HepG2 (cell line): Measurements from ENCODE around the gene LYPD1. TPM values are rescaled to one million over a fixed set of nuclear protein-coding genes. Genes with fewer than 3 reads are reported as not detected.
A peak's percentile ranks its signal among the peaks of the same experiment; 100 is the strongest.

Experiments used
- ELF3 ChIP-seq: IDR thresholded peaks from 2 replicates; pipeline ENCODE4 v1.6.1; 2016; ENCODE audit warnings: missing genetic modification reagents, missing compliant biosample characterization
- KDM3A ChIP-seq: IDR thresholded peaks from 2 replicates; pipeline ENCODE4 v1.6.1; 2018; ENCODE audit warnings: low read depth, missing compliant biosample characterization
- MEIS2 ChIP-seq: sonication (generic); formaldehyde crosslinking; IDR thresholded peaks from 2 replicates; pipeline ENCODE4 v1.9.0; 2021; ENCODE audit warnings: mild to moderate bottlenecking, missing genetic modification reagents
- RARA ChIP-seq: IDR thresholded peaks from 2 replicates; pipeline ENCODE4 v1.6.1; 2016; ENCODE audit warnings: missing genetic modification reagents, missing compliant biosample characterization
- RBAK ChIP-seq: sonication (generic); formaldehyde crosslinking; IDR thresholded peaks from 2 replicates; pipeline ENCODE4 v1.5.1; 2020; ENCODE audit warnings: mild to moderate bottlenecking, missing genetic modification reagents
- SALL1 ChIP-seq: sonication (generic); formaldehyde crosslinking; IDR thresholded peaks from 2 replicates; pipeline ENCODE4 v1.8.0; 2022; ENCODE audit warnings: mild to moderate bottlenecking, missing genetic modification reagents
- SOX6 ChIP-seq, 2 experiments: fragments of 450-650 bp in 1 of 2; sonication (generic) in 1 of 2; formaldehyde crosslinking in 1 of 2; IDR thresholded peaks; 2 replicates each; pipeline versions ENCODE4 v1.4.0 to v1.6.1; 2017 to 2020; ENCODE audit warnings: antibody characterized with exemption in 1 of 2, mild to moderate bottlenecking in 1 of 2, missing genetic modification reagents in 1 of 2
- ZNF235 ChIP-seq: sonication (generic); formaldehyde crosslinking; IDR thresholded peaks from 2 replicates; pipeline ENCODE4 v1.8.1; 2023; ENCODE audit warnings: mild to moderate bottlenecking, missing genetic modification reagents, borderline replicate concordance
- ZNF331 ChIP-seq: sonication (generic); formaldehyde crosslinking; IDR thresholded peaks from 2 replicates; pipeline ENCODE4 v1.4.0; 2020; ENCODE audit warnings: missing genetic modification reagents
- ZNF577 ChIP-seq: sonication (generic); formaldehyde crosslinking; IDR thresholded peaks from 2 replicates; pipeline ENCODE4 v1.4.0; 2020; ENCODE audit warnings: mild to moderate bottlenecking, low read depth, missing genetic modification reagents, borderline replicate concordance
- ZNF761 ChIP-seq: sonication (generic); formaldehyde crosslinking; conservative IDR thresholded peaks from 2 replicates; pipeline ENCODE4 v1.4.0; 2020; ENCODE audit warnings: mild to moderate bottlenecking, missing genetic modification reagents
- ZSCAN12 ChIP-seq: sonication (generic); formaldehyde crosslinking; IDR thresholded peaks from 2 replicates; pipeline ENCODE4 v1.9.0; 2021; ENCODE audit warnings: mild to moderate bottlenecking, missing genetic modification reagents
- polyA plus RNA-seq, 8 experiments: library from polyadenylated mRNA; depleted of rRNA in 3 of 8; stranded (reverse) in 7 of 8; unstranded in 1 of 8; fragments of >200 nt; fragmentation: Illumina TruSeq in 4 of 8; extraction: Trizol in 4 of 8; gene quantifications; 2 replicates each; pipeline versions ENCODE4 v1.2.1 to v1.2.3, GENCODE V29; 2011 to 2016; ENCODE audit warnings: low read depth in 4 of 8, missing spikeins in 1 of 8, mixed read lengths in 1 of 8; ENCODE audit not compliant: insufficient read depth in 1 of 8
- total RNA-seq, 5 experiments: library from RNA; depleted of rRNA; stranded (reverse); fragments of >200 nt; fragmentation: Illumina TruSeq; extraction: Trizol; gene quantifications; 2 replicates each; pipeline ENCODE4 v1.2.3, GENCODE V29; 2016; ENCODE audit warnings: low read depth in 1 of 5
- TF ChIP-seq, protein P1 (sequence below): sonication (generic); formaldehyde crosslinking; IDR thresholded peaks from 2 replicates; pipeline ENCODE4 v1.5.0; 2020; ENCODE audit warnings: mild to moderate bottlenecking, missing genetic modification reagents
- TF ChIP-seq, protein P2 (sequence below): sonication (generic); formaldehyde crosslinking; IDR thresholded peaks from 2 replicates; pipeline ENCODE4 v1.4.0; 2020; ENCODE audit warnings: missing genetic modification reagents, borderline replicate concordance
- TF ChIP-seq, protein P3 (sequence below): sonication (generic); formaldehyde crosslinking; IDR thresholded peaks from 2 replicates; pipeline ENCODE4 v1.5.0; 2020; ENCODE audit warnings: missing genetic modification reagents, mild to moderate bottlenecking, borderline replicate concordance
- TF ChIP-seq, protein P4 (sequence below): sonication (generic); formaldehyde crosslinking; IDR thresholded peaks from 2 replicates; pipeline ENCODE4 v1.8.0; 2022; ENCODE audit warnings: low read depth, missing genetic modification reagents
- TF ChIP-seq, protein P5 (sequence below), 2 experiments: sonication (generic) in 1 of 2; formaldehyde crosslinking in 1 of 2; IDR thresholded peaks; 2 replicates each; pipeline versions ENCODE4 v1.5.1 to v1.6.1; 2011 to 2020; ENCODE audit warnings: borderline replicate concordance in 1 of 2, low read depth in 1 of 2, low read length in 1 of 2, mild to moderate bottlenecking in 1 of 2, missing genetic modification reagents in 1 of 2, moderate library complexity in 1 of 2
- TF ChIP-seq, protein P6 (sequence below): sonication (generic); formaldehyde crosslinking; IDR thresholded peaks from 2 replicates; pipeline ENCODE4 v1.8.1; 2023; ENCODE audit warnings: missing genetic modification reagents, inconsistent platforms, borderline replicate concordance

LYPD1 gene
- total and polyA plus RNA-seq, 2 of the 13 experiments (the other 11 are each of a cell fraction or from before 2014, with no cell fraction given), result not detected

DNA sequence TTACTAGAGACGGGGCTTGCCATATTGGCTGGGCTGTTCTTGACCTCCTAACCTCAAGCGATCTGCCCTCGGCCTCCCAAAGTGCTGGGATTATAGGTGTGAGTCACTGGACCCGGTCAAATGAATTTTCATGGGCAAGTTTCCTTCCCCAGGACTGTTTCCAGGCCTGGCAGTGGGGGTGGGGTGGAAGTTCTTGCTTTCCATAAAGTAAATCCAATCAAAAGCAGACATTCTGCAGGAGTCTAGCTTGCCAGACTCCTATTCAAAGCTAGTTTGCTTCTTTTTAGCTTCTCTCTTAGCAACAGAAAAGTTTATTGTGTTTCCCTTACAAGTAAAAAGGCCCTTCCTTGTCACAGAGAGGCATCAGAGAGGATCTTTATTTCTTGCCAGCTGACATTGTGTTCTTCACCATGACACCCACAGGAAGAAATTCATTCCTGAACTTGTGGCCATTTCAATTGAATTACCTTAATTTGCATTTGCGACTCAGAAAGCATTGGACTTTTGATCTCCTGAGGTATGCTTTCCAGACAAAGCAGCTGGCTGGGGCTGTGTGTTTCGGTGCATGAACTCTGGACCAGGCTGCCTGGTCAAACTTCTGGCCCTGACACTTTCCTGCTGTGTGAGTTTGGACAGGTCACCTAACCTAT is 37.9 kb downstream of the LYPD1 start (continued):
- peak; percentile 80 for TF ChIP-seq RBAK (CRISPR knock-in tag)
- TF ChIP-seq, protein P1, sequence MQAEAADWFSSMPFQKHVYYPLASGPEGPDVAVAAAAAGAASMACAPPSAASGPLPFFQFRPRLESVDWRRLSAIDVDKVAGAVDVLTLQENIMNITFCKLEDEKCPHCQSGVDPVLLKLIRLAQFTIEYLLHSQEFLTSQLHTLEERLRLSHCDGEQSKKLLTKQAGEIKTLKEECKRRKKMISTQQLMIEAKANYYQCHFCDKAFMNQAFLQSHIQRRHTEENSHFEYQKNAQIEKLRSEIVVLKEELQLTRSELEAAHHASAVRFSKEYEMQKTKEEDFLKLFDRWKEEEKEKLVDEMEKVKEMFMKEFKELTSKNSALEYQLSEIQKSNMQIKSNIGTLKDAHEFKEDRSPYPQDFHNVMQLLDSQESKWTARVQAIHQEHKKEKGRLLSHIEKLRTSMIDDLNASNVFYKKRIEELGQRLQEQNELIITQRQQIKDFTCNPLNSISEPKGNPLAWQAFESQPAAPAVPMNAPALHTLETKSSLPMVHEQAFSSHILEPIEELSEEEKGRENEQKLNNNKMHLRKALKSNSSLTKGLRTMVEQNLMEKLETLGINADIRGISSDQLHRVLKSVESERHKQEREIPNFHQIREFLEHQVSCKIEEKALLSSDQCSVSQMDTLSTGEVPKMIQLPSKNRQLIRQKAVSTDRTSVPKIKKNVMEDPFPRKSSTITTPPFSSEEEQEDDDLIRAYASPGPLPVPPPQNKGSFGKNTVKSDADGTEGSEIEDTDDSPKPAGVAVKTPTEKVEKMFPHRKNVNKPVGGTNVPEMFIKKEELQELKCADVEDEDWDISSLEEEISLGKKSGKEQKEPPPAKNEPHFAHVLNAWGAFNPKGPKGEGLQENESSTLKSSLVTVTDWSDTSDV (CRISPR knock-in tag), result no peak
- TF ChIP-seq, protein P2, sequence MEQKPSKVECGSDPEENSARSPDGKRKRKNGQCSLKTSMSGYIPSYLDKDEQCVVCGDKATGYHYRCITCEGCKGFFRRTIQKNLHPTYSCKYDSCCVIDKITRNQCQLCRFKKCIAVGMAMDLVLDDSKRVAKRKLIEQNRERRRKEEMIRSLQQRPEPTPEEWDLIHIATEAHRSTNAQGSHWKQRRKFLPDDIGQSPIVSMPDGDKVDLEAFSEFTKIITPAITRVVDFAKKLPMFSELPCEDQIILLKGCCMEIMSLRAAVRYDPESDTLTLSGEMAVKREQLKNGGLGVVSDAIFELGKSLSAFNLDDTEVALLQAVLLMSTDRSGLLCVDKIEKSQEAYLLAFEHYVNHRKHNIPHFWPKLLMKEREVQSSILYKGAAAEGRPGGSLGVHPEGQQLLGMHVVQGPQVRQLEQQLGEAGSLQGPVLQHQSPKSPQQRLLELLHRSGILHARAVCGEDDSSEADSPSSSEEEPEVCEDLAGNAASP (CRISPR knock-in tag), result peak; percentile 27; the same call in 1 of the 2 replicates
- TF ChIP-seq RARA (CRISPR knock-in tag), result peak; percentile 58
- TF ChIP-seq, protein P3, sequence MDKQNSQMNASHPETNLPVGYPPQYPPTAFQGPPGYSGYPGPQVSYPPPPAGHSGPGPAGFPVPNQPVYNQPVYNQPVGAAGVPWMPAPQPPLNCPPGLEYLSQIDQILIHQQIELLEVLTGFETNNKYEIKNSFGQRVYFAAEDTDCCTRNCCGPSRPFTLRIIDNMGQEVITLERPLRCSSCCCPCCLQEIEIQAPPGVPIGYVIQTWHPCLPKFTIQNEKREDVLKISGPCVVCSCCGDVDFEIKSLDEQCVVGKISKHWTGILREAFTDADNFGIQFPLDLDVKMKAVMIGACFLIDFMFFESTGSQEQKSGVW (CRISPR knock-in tag), result no peak
- peak; percentile 31; the same call in 1 of the 2 replicates for TF ChIP-seq ELF3 (CRISPR knock-in tag)
- TF ChIP-seq, protein P4, sequence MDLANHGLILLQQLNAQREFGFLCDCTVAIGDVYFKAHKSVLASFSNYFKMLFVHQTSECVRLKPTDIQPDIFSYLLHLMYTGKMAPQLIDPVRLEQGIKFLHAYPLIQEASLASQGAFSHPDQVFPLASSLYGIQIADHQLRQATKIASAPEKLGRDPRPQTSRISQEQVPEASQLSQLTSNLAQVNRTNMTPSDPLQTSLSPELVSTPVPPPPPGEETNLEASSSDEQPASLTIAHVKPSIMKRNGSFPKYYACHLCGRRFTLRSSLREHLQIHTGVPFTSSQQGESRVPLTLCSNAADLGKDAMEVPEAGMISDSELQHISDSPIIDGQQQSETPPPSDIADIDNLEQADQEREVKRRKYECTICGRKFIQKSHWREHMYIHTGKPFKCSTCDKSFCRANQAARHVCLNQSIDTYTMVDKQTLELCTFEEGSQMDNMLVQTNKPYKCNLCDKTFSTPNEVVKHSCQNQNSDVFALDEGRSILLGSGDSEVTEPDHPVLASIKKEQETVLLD (CRISPR knock-in tag), result no peak
- TF ChIP-seq ZNF331 (CRISPR knock-in tag), result 0 out of 2 replicates have a peak, but pooled peaks have one; percentile 25
- TF ChIP-seq, protein P5, sequence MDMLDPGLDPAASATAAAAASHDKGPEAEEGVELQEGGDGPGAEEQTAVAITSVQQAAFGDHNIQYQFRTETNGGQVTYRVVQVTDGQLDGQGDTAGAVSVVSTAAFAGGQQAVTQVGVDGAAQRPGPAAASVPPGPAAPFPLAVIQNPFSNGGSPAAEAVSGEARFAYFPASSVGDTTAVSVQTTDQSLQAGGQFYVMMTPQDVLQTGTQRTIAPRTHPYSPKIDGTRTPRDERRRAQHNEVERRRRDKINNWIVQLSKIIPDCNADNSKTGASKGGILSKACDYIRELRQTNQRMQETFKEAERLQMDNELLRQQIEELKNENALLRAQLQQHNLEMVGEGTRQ (IDR thresholded peaks at IDR 0.05; ENCODE audit: low read depth, low read length), result no peak
- TF ChIP-seq, protein P5 (CRISPR knock-in tag; IDR thresholded peaks at IDR 0.05; ENCODE audit: borderline replicate concordance), result no peak
- TF ChIP-seq KDM3A (CRISPR knock-in tag), result no peak
- TF ChIP-seq SOX6 (IDR thresholded peaks at IDR 0.05), result no peak
- TF ChIP-seq SOX6 (CRISPR knock-in tag; IDR thresholded peaks at IDR 0.05), result peak; percentile 76
- no peak for TF ChIP-seq MEIS2
- TF ChIP-seq ZNF577 (CRISPR knock-in tag), result no peak
- no peak for TF ChIP-seq ZNF235 (CRISPR knock-in tag)
- no peak for TF ChIP-seq ZSCAN12 (CRISPR knock-in tag)
- no peak for TF ChIP-seq ZNF761 (CRISPR knock-in tag)
- peak; percentile 74 for TF ChIP-seq SALL1 (CRISPR knock-in tag)
- TF ChIP-seq, protein P6, sequence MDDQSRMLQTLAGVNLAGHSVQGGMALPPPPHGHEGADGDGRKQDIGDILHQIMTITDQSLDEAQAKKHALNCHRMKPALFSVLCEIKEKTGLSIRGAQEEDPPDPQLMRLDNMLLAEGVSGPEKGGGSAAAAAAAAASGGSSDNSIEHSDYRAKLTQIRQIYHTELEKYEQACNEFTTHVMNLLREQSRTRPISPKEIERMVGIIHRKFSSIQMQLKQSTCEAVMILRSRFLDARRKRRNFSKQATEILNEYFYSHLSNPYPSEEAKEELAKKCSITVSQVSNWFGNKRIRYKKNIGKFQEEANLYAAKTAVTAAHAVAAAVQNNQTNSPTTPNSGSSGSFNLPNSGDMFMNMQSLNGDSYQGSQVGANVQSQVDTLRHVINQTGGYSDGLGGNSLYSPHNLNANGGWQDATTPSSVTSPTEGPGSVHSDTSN (CRISPR knock-in tag), result no peak
